ENCODE measurements around the gene SLC51B. TPM values are rescaled to one million over a fixed set of nuclear protein-coding genes. Genes with fewer than 3 reads are reported as not detected.
"Not testable (repeated sequence)": the region's sequence is repeated elsewhere in the genome, so short reads cannot be mapped to it uniquely, and the experiment has no call there.

SLC51B gene
- total RNA-seq, 1 donor from 2014 or later = not detected

DNA sequence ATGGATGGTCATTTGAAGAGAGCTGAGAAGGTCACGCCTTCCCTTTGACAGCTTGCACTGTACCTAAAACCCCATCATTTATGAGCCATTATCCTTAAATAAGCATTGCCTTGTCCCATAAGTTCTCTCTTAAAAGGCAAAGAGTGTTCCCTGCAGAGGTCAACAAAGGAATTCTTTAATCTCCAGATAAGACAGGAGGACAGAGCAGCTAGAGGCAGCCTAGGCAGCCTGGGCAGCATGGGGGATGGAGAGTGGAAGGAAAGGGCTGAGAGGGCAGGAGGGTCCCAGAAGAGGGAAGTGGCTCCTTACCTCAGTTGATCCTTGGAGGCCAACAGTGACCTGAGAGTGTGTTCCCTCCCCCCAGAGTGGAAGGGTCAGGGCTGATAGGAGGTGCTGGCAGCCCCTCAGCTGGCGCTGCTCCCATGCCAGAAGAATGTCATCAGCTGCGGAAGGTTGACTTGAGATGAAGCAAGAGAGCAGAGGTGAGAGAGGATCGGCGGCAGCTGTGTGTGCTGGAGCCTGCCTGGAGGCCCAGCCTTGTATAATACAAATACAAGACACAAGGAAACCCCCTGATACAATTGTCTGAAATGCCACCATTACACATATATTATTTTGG, 44.1 kb downstream of the SLC51B start:
- Histone ChIP-seq H3K36me3 (no peaks in the 10 kb centered on the region), H3K4me1 (peaks cover 87% of the 10 kb centered on the region), H3K27me3 (ENCODE audit: low read depth) (no peaks in the 10 kb centered on the region), H3K9me3 (replicated peaks) (no peaks in the 10 kb centered on the region), H3K27ac (replicated peaks) (peak overlapping the region; percentile 93), H3K4me3 (no peak overlapping the region)
- TF ChIP-seq, protein P1, sequence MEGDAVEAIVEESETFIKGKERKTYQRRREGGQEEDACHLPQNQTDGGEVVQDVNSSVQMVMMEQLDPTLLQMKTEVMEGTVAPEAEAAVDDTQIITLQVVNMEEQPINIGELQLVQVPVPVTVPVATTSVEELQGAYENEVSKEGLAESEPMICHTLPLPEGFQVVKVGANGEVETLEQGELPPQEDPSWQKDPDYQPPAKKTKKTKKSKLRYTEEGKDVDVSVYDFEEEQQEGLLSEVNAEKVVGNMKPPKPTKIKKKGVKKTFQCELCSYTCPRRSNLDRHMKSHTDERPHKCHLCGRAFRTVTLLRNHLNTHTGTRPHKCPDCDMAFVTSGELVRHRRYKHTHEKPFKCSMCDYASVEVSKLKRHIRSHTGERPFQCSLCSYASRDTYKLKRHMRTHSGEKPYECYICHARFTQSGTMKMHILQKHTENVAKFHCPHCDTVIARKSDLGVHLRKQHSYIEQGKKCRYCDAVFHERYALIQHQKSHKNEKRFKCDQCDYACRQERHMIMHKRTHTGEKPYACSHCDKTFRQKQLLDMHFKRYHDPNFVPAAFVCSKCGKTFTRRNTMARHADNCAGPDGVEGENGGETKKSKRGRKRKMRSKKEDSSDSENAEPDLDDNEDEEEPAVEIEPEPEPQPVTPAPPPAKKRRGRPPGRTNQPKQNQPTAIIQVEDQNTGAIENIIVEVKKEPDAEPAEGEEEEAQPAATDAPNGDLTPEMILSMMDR (IDR thresholded peaks at IDR 0.05; ENCODE audit: borderline replicate concordance) = no peak
- peak; percentile 64 for DNase-seq
- intact Hi-C loops (cut with micrococcal nuclease) = no loop called here

DNA sequence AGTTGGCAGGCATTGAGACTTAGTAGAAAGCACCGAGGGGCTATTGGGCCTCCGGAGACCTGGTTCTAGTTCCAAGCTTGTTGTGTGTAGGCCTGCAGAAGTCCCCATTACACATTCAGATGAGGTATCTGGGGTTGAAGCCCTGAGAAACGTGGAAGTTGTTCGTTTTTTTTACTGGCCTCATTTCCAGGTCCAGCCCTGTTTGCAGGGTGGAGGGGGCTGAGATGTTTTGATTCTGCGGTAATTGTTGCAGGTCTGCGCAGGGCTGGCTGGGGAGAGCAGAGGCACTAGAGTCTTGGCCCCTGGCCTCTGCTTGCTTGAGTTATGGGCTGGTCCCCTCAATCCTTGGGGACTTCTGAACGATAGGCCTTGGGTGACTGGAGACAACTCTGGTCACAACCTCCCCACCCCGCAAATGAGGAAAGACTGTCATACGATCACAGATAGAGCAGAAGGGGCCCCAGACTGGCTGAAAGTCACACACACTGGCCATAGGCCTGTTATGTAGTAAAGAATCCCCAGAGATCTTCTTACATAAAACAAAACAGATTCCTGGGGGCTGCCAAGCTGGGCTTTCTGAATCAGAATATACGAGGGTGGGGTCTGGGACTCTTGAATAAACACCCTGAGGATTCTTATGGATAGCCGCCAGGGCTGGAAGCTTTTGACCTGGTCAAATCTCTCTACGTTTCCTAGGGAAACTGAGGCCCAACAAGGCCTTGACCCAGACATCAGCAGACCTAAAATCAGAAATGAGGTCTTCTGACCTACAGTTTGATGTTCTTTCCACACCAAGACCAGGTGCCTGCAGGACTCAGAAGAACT, 47.0 kb downstream of the SLC51B start:
- peak overlapping the region; percentile 12 for H3K27ac ChIP-seq (replicated peaks)
- DNase-seq = no peak
- no peaks in the 10 kb centered on the region for H3K9me3 ChIP-seq (replicated peaks)
- TF ChIP-seq, protein P1 (IDR thresholded peaks at IDR 0.05; ENCODE audit: borderline replicate concordance) = no peak
- no peaks in the 10 kb centered on the region for H3K36me3 ChIP-seq
- H3K4me3 ChIP-seq = no peak overlapping the region
- peaks cover 68% of the 10 kb centered on the region for H3K4me1 ChIP-seq
- H3K27me3 ChIP-seq (ENCODE audit: low read depth) = no peaks in the 10 kb centered on the region
- intact Hi-C loops (cut with micrococcal nuclease) = no loop called here

DNA sequence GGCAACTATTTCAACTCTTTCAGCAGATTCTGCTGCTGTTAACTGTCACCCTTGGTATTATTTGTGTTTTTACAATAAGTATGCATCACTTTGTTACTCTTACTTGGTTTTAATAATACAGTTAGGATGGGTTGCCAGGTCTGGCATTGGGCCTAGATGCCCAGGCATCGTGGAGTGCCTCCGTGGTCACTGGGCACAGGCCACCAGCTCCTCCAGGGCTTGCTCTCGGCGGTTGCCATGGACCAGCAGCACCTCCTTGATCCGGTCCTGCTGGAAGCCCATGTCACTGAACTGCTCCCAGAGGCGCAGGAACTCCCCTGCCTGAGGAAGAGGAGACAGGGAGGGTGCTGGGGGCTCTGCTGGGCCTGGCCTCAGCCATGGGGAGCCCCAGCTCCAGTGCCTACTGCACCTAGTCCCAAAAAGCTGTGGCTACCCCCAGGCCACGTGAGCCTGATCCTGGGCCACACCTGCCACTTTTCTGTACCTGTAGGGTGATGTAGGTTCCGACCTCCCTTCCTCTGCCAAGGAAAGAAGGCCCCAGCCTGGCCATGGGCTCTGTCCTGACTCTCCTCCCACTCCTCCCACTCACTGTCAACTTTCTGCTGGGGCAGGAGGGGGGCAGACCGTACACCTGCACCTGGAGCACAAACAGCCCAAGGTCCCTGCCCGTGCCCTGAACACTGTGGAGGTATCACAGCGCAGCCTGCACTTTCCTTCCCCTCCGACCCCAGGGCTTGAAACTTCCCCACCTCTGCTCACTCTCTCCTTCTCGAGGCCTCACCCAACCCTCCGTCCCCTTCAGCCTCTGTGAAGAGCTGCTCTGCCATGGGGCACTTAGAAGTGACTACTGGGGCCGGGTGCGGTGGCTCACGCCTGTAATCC, 48.0 kb downstream of the SLC51B start:
- peaks cover 58% of the 10 kb centered on the region for H3K4me1 ChIP-seq
- intact Hi-C loops (cut with micrococcal nuclease) = no loop called here
- DNase-seq = no peak
- H3K27me3 ChIP-seq (ENCODE audit: low read depth) = no peaks in the 10 kb centered on the region
- peaks cover 2% of the 10 kb centered on the region for H3K36me3 ChIP-seq
- H3K9me3 ChIP-seq (replicated peaks) = no peaks in the 10 kb centered on the region
- no peak overlapping the region for H3K4me3 ChIP-seq
- TF ChIP-seq, protein P1 (IDR thresholded peaks at IDR 0.05; ENCODE audit: borderline replicate concordance) = no peak
- no peak overlapping the region for H3K27ac ChIP-seq (replicated peaks)

GRCh38 chr15:65093793-65094170, 48.6 kb downstream of the SLC51B start:
- H3K4me1 ChIP-seq = peaks cover 52% of the 10 kb centered on the region

DNA sequence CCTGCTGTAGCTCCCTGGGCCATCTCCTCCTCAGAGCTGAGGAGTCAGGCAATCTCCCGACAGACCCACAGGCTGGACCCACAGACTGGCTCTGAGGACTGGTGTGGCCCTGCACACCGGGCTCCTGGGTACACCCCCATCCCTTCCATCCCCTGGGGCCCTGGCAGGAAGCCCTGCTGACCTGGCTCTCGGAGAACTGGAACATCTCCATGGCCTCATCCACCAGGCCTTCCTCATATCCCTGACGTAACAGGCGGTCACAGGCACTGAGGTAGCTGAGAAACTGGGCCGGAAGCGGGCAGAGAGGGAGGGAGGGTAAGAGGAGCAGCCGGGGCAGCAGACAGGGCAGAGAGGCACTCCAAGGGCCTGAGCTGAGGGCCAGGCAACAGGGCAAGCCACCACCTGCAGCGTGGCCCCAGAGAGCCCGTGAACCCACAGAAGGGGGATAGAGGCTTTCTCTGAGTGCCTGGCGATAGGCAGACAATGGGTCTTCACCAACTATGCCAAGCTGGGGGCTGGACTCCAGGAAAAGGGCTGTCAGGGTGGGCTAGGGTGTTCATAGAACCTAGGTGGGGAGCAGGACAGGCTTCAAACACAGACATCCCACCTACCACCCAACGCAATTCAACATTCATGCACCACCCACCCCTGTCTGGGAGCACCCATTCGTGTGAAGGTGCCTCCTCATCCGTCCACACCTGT, 49.3 kb downstream of the SLC51B start:
- Histone ChIP-seq H3K27ac (replicated peaks) (peak overlapping the region; percentile 44), H3K27me3 (ENCODE audit: low read depth) (no peaks in the 10 kb centered on the region), H3K36me3 (peaks cover 15% of the 10 kb centered on the region), H3K4me3 (no peak overlapping the region), H3K4me1 (peaks cover 45% of the 10 kb centered on the region), H3K9me3 (replicated peaks) (no peaks in the 10 kb centered on the region)
- intact Hi-C loops (cut with micrococcal nuclease) = no loop called here
- TF ChIP-seq, protein P1 (IDR thresholded peaks at IDR 0.05; ENCODE audit: borderline replicate concordance) = no peak
- DNase-seq = no peak

More at GRCh38 chr15:65093793-65094170, 48.6 kb downstream of the SLC51B start:
- H3K9me3 ChIP-seq (replicated peaks); H3K4me3 ChIP-seq; H3K36me3 ChIP-seq; DNase-seq; H3K27ac ChIP-seq (replicated peaks); H3K27me3 ChIP-seq (ENCODE audit: low read depth); intact Hi-C loops (cut with micrococcal nuclease): not testable (repeated sequence)
